Heart left ventricle (tissue), 13 donors: Measurements from ENCODE around the gene ZNF687.

Experiments
- CTCF ChIP-seq, 12 donors: fragments of 200-600 bp; sonication (generic) in 4 of 12; IDR thresholded peaks; one replicate each; pipeline versions ENCODE4 v1.5.0 to v1.8.0; 2018 to 2022; ENCODE audit warnings: antibody characterized with exemption in 12 of 12, mild to moderate bottlenecking in 5 of 12
- POLR2A ChIP-seq, 2 donors: fragments of 450-650 bp; IDR thresholded peaks; one replicate each; pipeline ENCODE4 v1.6.1; 2017; ENCODE audit warnings: antibody characterized with exemption in 2 of 2, mild to moderate bottlenecking in 2 of 2, moderate library complexity in 2 of 2
- donor health status: ischemic (EF 13 %, LVEDD 7.1; RV severe dilation, severe dysfunction).
- donor health status: DM: no; HTN: yes; CAD: no.
- donor health status: DM: no; HTN: no; CAD: no.
- donor health status: ischemic (EF 25% LVEDD 6.9; RV normal size, moderate dysfunction).
- donor health status: ischemic (EF 25% LVEDD 5.7; RV mildly dilated, moderate dysfunction).
- donor health status: ischemic (EF 35%, LVEDD 5.7; RV mildly dilated, moderate dysfunction).
- donor health status: nonischemic (EF 11% LVEDD 7.7; RV severe dilation, severe dysfunction).
- donor health status: DM: yes; HTN: yes; CAD: no.
- donor health status: PGD.
- donor health status: ischemic (EF 29% LVEDD 5.4; RV normal size, mild dysfunction).
- donor health status: nonischemic (EF 23%, LVEDD 6.1; RV moderate dilation, normal function).

- no peak for TF ChIP-seq CTCF (IDR thresholded peaks at IDR 0.05)
- TF ChIP-seq POLR2A (IDR thresholded peaks at IDR 0.05) = no peak
Measured at GRCh38 chr1:151293093-151293492, 11.0 kb downstream of the ZNF687 start.
